ENCODE results near the gene HTR6.
"Not testable (repeated sequence)": the region's sequence is repeated elsewhere in the genome, so short reads cannot be mapped to it uniquely, and the experiment has no call there.

The HTR6 gene

DNA sequence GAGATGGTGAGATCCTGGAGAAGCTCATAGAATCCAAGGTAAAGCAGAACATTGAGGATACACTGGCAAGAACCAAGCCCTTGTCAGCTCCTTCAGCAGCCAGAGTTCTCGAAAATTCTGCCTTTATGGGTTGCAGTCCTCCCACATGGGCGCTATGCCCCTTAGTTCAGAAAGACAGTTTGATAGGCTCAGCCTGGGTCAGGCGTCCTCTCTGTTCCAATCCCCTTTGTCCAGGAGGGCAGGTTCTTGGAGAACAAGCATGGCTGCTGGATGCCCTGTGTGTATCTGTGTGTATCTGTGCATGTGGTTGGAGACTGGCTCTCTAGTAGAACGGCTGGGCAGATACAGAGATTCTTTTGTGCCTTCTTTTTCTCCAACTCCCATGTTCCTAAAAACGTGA is 28.6 kb upstream of the HTR6 start:
- intact Hi-C loops (cut with DNase I): no loop called here
- no peak for DNase-seq

DNA sequence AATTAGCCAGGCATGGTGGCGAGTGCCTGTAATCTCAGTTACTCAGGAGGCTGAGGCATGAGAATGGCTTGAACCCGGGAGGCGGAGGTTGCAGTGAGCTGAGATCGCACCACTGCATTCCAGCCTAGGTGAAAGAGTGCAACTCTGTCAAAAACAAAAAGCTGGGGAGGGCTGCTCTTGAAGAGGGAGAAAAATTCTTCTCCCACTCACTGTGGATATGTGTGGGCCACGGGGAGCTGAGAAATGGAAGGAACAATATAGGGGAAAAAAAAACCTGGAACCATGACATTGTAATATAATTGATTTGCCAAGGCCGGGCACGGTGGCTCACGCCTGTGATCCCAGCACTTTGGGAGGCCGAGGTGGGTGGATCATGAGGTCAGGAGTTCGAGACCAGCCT is 27.9 kb upstream of the HTR6 start:
- intact Hi-C loops (cut with DNase I): not testable (repeated sequence)
- DNase-seq: peak in 4 of 42 donors; percentile 46 to 70 (median 50)

DNA sequence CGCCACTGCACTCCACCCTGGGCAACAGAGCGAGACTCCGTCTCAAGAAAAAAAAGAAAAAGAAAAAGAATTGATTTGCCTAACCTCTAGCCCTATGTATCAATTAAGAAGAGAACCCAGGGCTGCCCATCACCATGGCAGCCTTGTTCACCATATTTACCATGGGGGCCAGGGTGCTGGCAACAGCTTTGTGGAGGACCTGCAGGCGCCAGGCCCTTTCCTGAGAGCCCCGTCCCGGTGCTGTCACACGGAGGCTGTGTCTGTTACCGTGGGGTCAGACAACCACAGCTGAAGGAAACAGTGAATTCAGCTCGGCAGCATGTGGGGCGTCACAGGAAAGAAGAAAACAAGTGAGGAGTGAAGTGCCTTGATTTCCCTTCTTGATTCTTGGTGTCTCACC is 27.1 kb upstream of the HTR6 start:
- intact Hi-C loops (cut with DNase I): no loop called here
- DNase-seq: no peak

DNA sequence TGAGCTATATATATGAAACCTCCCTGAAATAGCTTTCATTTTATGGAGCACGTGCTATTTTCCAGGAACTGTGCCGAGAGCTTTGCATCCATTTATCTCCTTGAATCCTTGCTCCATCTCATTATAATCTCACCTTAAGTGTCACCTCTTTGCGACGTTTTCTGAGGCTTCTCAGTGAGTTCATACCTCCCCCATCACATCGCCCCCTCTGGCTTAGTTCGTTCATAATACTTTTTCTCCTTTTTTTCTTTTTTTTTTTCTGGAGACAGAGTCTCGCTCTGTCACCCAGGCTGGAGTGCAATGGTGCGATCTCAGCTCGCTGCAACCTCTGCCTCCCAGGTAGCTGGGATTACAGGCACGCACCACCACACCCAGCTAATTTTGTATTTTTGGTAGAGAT is 25.4 kb upstream of the HTR6 start:
- intact Hi-C loops (cut with DNase I): not testable (repeated sequence)
- DNase-seq: peak in 2 of 42 donors; percentile 37 to 49

DNA sequence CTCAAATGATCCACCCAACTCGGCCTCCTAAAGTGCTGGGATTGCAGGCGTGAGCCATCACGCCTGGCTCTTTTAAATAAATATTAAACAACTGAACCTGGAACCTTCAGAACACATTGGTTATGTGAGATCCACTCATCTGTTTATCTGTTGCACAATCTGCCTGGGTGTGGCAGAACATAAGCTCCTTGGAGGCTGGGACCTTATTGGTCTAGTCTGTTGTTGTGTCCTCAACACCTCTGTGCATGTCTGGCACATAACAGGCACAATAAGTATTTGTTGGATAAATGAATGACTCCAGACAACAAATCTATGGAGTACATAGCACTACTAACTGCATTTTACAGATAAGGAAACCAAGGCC is 24.7 kb upstream of the HTR6 start:
- intact Hi-C loops (cut with DNase I): no loop called here
- DNase-seq: no peak

DNA sequence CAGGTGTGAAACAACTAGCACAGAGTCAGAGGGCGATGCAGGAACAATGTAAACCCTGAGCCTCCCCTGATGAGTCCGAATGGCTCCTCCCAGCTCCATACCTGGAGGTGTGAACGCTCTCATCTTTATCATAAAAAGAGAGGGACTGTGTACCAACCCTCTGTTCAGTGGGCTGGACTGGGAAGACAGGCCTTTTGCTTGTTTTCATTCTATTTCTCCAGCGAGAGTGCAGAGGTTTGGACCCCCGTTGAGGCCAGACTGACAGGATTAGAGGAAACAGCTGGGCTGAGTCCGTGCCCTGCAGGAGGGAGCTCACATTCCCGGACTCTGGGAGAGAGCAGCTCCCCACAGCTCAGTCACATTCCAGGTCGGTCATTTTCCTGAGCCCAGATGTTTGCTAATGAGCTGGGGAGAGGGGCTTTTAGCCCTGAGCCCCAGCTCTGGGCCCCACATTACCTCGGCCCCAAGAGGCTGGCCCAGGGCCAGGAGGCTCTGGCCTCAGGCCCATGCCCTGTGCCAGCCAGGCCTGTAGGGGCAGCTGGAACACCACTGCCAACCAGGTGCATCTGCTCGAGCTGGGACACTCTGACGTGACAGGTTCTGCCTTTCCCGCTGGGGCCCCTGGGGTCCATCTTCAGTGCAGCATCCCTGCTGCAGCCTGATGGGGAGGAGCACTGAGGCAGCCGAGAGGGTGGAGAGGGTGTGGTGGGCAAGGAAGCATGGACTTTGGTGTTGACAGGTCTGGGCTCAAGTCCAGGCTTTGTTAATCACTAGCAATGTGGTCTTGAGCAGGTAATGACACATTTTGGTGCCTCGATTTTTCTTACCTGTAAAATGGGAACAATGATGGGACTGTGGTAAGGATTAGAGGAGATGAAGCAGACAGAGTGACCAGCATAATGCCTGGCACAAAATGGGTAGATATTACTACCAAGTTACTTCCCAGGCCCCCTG is 24.0 kb upstream of the HTR6 start:
- no peak for DNase-seq
- intact Hi-C loops (cut with DNase I): no loop called here

DNA sequence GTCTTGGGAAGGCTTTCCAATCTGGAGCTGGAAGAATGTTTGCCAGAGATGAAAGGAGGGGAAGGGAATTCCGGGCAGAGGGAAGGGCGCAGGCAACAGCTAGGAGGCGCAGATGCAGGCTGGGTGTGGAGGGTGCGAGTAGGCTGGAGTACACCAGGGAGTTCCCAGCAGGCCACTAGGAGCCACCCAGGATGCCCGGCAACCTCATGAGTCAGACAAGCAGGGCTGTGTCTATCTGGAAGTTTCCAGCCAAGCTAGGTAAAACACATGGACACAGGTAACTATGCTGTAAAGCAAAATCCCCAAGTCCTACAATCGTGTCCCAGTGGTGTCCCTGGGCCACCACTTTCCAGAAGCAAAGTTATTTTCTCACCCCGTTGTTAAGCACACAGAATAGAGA is 21.6 kb upstream of the HTR6 start:
- peak in 1 of 42 donors; percentile 25 for DNase-seq
- intact Hi-C loops (cut with DNase I): no loop called here

DNA sequence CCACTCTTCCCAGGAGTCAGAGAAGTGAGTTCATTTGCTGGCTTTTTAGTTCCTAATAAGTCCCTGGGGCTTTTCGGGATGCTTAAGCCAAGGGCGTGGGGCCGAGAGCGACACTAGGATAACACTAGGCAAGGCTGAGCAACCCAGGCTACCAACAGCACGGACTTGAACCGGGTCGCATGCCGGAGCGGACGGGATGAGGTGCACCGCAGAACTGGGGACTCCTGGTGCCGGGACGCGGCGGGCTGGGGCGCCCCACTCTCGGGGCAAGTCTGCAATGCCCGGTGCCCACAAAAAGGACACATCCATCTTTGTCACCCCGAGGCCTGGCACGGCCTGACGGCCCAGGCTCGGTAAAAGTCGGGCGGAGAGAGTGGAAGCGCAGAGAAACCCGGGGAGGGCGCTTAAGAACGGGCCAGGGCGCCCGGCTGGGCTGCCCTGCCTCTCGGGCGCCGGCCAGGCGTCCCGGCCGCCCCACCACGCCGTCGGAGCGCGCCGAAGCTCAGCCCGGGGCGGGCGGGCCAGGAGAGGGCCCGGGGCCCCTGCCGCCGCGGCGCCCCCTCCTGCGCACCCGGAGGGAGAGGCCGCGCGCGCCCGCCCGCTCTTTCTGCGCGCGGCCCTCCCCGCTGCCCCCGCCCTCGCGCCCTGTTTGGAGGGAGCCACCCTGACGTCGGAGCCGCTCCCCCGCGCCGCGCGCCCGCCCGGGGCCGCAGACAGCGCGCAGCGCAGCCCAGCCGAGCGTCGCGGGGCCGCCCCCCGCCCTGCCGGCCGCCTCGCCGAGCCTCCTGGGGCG is 20.9 kb upstream of the HTR6 start, which contains the start of gene NBL1:
Gene NBL1, plus strand, starts transcription at position 710 of the 793 bp plus-strand sequence. CDS start 10,720 bp downstream, outside the sequence.
- intact Hi-C loops (cut with DNase I): no loop called here
- peak in 38 of 42 donors; percentile 45 to 85 (median 70) for DNase-seq

DNA sequence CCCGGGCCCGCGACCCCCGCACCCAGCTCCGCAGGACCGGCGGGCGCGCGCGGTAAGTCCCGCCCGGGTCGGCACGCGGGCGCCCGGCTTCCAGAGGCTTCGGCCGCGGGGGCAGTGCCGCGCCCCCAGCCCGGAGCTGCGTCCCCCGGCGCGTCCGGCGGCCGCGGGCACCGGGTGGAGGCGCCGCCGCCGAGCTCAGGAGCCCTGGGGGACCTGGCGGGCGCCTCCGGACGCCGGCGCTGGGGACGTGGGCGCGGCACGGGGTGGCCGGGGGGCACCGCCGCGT is 20.3 kb upstream of the HTR6 start:
- intact Hi-C loops (cut with DNase I): no loop called here
- DNase-seq: no peak

DNA sequence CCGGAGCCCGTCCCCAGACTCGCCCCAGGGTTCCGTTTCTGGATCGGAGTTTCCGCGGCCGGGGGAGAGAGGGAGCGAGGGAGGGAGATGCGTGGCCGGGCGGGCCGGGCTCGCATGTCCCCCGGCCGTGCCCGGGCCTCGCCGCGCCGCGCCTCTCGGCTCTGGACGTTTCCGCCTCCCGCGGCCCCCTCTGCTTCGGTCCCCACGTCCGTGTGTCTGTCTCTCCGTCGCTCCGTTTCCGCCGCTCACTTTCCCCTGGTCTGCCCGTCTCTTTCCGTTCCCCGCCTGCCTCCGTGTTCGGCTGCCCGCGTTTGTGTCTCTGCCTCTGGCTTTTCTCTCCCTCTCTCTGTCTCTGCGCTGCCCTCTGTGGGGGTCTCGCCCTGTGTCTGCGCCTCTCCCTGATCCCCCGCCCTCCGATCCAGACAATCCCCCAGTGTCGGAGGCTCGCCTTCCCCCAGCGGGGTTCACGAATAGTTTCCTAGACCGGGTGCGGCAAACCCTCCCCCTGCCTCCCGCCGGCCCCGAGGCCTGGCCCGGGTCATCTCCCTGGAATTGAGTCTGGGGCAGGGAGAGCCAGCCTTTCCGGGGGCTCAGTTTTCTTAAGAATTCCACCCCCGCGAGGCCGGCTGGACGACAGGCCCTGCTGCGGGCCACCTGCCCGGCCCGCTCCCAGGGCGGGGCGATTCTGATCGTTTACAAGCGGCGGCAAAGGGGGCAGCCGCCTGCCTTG is 19.8 kb upstream of the HTR6 start:
- intact Hi-C loops (cut with DNase I): no loop called here
- DNase-seq: peak in 4 of 42 donors; percentile 28 to 54 (median 36)

DNA sequence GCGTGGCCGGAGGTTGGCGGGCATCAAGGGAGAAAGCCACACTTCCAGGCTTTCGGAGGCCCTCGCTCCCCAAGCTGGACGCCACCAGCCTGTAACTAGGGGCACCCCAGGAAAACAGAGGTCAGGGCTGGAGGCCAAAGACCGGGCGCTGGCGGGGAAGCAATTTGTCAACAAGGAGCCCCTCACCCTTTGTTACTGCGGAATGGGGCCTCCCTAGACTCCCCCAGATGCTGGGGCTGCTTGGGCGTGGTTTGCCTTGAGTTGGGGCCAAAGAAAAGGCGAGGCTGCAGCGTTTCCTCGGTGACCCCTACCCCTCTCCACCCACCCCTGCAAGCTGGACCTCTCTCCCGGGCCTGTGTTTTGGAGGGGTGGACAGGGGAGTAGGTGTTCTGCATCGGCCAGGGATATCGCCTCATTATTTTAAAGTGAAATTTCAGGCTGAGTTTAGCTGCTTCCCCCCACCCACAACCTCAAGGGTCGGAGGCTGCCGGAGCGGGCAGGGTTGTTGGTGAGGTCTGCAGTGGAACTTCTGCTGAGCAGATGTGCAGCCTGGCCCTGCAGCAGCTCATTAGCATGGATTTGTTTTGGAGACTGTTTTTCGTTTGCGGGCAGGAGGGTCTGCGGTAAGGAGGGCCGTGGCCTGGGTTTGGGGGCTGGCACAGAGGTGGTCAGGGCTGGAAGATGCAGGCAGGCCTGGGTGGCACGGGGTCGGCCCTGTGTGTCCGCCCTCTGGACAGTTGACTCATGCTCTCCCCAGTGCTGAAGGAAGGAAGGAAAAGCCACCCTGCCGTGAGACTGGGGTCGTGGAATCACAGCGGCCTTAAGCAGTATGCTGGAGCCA is 19.0 kb upstream of the HTR6 start:
- intact Hi-C loops (cut with DNase I): no loop called here

DNA sequence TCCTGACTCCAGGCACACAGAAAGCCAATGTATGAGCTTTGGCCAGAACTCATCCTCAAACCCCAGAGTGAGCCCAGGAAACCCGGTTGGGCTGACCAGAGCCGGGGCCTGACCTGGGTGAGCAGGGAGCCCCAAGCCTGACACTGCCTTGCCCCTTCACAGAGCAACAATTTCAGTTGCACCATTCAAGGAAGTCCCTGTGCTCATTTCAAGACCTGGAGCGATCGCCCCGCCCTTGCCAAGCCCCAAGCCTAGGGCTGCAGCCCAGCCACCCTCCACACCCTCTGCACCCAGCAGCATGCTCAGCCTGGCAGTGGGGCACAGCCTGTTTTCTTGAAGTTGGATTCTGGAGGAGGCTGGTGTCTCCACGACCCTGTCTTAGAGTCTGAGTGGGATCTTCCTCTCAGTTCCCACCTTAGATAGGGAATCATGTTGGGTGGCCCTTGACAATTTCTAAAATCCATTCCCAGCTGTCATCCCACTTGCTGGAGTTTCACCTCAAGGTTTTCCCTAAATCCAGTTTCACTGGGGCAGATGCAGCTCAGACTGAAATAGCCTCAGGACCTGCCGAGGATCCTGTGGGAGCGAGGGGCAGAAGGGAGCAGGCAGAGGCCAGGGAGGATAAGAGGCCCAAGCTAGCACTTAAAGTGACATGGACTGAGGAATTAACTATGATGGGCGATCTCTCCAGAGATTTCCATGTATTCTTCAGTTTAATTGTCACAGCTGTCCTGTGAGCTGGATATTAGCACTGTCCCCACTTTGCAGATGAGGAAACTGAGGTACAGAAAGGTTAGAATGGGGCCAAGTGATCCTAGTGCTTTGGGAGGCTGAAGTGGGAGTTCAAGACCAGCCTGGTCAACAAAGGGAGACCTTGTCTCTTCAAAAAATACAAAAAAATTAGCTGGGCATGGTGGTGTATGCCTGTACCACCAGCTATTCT is 18.0 kb upstream of the HTR6 start:
- peak in 1 of 42 donors; percentile 32 for DNase-seq
- intact Hi-C loops (cut with DNase I): no loop called here

More for the DNA sequence above, 19.0 kb upstream of the HTR6 start:
- peak in 1 of 42 donors; percentile 30 for DNase-seq

DNA sequence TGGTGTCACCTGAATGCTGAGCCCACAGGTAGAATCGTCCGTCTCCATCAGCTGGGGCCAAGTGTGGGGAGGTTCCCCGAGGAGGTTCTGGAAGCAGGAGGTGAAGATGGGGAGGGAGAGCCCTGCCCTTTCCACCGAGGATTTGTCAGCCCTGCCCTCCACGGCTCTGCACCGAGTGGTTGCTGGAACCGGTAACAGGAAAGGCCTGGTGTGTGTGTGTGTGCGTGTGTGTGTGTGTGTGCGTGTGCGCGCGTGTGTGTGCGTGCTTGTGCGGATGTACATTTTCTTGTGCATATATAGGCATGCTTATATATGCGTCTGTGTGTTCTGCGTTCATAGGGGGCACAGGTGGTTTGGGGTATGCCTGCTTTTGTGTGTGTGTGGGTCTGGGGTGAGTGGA is 17.0 kb upstream of the HTR6 start:
- DNase-seq: no peak

DNA sequence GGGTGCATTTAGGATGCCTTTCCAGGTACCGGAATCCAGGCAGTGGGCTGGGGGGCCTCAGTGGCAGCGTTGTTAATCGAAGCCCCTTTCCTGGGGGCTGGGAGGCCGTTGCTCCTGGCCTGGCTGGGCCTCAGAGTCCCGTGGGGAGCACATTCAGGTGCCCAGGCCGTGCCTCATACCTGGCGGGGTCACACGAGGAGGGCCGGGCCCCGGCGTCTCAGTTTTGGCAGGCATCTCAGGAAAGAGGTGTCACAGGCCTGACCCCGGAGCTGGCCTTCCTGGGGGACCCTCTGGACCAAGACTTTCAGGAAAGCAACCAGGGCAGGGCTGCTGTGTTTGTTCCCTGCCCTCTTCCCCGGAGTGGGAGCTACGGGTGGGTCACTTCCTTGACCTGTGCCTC is 16.4 kb upstream of the HTR6 start:
- intact Hi-C loops (cut with DNase I): no loop called here
- no peak for DNase-seq

More for the DNA sequence above, 17.0 kb upstream of the HTR6 start:
- intact Hi-C loops (cut with DNase I): no loop called here

DNA sequence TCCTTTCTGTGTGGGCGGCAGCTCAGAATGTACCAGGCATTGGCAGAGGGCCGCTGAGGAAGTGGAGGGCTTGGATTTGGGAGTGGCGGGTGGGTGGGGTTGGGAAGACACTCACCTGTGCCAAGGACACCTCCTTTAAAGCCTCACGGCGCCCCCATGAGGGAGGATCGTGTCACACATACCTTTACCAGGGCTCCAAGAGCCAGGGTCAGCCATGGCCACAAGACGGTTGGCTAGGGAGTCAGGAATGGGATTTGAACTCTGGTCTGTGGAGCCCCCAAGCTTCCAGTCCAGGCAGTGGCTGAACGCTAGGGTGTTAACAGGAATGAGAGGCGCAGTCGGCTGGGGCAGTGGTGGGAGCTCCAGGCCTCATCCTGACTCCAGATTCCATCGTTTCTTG is 16.0 kb upstream of the HTR6 start:
- intact Hi-C loops (cut with DNase I): no loop called here
- DNase-seq: peak in 1 of 42 donors; percentile 28

DNA sequence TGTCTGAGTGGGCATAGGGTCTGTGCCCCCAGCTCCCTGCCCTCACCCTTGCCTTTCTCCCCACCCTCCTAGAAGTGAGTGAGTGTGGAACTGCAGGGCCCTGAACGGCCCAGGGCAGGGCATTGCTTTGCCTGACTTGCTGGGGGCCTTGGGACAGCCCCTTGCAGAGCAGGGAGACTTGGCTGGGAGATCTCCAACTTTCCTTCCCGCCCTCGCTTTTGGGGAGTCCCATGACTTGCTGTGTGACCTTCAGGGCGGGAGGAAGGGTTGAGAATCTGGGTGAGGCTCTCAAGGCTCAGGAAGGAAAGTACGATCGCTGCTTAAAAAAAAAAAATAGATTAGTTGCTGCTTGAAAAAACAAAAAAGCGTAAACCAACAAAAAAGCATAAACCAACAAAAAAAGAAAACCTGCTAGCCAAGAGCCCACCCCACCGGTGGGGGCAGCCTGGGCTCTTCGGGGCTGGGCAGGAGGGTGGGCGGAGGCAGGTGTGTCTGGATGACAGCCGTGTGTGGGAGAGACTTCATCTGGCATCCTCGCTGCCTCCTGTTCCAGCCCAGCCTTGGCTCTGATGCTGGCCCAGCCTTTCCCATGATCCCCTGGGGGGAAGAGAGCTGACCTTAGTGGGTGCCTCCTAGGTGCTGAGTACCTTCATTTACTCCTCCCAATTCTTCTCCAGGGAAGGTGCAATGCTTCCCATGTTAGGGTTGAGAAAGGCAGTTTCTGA is 14.1 kb upstream of the HTR6 start:
- intact Hi-C loops (cut with DNase I): loop anchor here (5.0 to 10.0 kb wide), 2 partner anchors 256 to 308 kb away; no protein-coding TSS in a partner anchor
- DNase-seq: peak in 10 of 42 donors; percentile 37 to 75 (median 48)
